GOT3 (cell line): ENCODE data around the gene CCNI.
"Not testable (repeated sequence)": the region's sequence is repeated elsewhere in the genome, so short reads cannot be mapped to it uniquely, and the experiment has no call there.

ENCODE experiments used
- DNase-seq: peaks from one replicate; lab custom pipeline; 2025; ENCODE audit warnings: mixed read lengths; lab: John Stamatoyannopoulos, UW

Gene CCNI

DNA sequence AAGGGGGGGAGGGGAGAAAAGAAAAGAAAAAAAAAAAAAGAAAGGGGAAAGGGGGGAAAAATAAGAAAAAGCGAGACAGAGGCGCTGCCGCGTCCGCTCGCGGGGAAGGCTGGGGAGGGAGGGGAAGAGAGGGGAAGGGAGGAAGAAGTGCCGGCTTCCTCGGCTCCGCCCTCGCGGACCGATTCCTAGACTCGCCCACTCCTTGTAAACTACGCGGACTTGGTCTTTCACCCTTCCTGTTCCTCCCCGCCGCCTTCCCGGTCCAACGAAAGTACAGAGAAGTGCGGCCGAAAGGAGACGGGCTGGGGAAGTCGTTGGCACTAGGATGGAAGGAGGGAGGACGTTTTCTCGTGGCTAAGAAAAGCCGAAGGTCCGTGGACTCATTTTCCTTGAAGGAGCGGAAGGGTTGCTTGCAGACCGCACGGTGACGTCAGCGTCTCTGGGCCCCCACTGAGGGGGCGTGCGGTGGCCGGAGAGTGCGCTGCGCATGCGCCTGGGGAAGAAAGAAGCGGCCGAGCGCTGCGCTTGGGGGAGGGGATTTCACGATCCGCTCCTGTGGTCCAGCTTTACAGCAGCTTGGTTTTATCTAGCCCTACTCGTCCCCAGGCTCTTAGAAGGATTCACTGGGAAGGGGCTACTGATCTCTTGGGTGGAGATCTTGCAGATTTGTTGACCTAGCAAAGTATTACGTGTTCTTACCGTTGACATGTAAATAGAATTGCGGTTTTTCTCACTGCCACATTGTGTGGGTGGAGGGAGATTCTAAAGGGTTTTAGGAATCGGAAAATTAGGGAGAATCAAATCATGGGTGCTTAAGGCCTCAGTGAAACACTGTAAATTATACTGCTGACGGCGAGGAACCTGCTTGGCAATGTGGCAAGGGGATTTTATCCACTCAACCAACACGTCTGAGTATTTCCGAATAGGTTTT is at the start of gene CCNI:
CCNI (minus strand) TSS at position 121 of the 931 bp plus-strand sequence. CDS start 9,627 bp downstream, outside the sequence.
- peak; percentile 93 for DNase-seq

GRCh38 chr4:77124576-77124975 is 48.8 kb upstream of the CCNI start:
- DNase-seq: no peak

DNA sequence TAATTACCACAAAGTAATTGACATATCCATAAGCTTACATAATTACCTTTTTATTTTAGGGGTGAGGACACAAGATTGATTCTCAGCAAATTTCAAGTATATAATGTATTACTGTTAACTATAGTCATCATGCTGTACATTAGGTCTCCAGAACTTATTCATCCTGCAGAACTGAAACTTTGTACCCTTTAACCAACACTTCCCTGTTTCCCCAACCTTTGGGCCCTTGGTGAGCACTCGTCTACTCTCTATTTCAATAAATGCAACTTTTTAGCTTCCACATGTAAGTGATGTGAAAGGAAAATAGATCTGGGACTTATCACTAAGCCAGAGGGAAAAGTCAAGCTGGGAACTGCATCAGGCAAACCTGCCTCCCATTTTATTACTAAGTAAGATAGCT is 47.6 kb upstream of the CCNI start:
- no peak for DNase-seq

DNA sequence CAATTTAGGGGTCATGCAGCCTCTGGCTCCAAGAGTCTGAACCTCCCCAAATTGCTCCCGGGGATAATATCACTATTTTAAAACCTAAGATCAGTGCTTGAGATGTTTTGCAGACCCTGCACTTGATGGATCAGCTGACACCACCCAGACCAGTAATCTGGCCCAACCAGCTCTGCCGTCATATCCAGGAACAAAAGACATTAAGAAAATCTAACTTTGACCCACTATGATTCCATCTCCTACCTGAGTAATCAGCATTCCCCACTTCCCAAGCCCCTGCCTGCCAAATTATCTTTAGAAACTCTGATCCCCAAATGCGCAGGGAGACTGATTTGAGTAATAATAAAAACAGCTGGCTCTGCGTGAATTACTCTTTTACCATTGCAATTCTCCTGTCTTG is 46.9 kb upstream of the CCNI start:
- no peak for DNase-seq

DNA sequence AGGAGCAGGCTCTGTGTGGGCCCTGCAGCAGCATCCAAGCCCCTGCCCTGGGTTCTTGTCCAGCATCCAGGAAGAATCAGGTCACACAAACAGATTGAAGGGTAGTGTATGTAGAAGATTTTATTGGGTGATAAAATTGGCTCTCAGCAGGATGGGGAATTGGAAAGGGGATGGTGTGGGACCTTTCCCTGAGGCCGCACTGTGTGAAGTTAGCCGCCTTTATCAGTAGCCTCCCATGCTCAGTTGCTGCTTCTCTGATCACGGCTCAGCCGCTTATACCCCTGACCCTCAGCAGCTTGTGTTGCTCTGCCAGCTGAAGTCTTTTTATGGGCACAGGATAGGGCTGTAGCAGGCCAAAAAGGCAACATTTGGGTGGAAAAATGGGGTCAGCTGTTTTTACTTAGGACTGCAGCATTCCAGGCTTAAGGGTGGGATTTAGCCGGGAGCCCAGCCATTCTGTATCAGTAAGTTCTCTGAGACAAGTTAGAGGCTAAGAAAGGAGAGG is 46.0 kb upstream of the CCNI start:
- DNase-seq: no peak

DNA sequence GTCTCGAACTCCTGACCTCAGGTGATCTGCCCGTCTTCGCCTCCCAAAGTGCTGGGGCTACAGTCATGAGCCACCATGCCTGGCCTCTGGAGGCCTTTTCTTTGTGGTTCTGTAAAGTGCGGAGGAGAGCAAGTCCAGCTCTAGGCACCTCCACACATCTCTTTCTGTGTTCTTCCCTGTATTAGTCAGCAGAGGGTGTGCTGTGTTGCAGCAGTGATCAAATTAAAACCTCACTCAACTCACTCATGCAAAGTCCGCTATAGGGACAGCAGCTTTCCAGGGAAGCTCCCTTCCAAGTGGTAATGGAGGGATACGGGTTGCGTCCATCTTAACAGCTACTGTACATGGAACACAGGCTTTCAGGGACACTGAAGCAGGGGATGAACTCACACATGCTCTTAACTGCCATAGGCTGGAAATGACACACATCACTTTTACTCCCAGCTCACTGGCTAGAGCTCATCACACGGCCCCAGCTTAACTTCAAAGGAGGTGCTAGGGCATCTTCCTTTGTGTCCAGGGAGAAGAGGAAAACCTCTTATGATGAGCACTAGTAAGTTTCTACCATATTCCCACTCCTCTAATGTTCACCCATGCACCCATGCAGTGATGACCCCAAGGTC is 45.2 kb upstream of the CCNI start:
- no peak for DNase-seq

DNA sequence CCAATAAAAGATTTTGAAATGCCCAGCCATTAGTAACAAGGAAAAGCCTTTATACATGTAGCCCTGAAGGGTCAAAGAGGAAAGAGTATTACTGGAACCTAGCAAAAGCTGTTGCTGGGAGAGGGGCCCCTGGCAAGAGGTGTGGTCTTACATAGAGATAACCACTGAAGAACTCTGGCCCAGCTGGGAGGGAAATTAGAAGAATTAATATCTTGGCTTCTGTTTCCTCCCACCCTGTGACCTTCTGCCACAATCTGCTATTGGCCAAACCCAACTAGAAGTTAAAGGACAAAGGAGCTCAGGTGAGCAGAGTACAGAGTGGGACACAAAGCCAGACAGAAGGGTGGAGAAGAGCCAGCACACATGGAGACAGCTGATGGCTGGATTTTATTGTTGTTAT is 41.9 kb upstream of the CCNI start:
- no peak for DNase-seq

- DNase-seq: no peak
These were observed 37.3 kb upstream of the CCNI start for GRCh38 chr4:77113069-77113468.

DNA sequence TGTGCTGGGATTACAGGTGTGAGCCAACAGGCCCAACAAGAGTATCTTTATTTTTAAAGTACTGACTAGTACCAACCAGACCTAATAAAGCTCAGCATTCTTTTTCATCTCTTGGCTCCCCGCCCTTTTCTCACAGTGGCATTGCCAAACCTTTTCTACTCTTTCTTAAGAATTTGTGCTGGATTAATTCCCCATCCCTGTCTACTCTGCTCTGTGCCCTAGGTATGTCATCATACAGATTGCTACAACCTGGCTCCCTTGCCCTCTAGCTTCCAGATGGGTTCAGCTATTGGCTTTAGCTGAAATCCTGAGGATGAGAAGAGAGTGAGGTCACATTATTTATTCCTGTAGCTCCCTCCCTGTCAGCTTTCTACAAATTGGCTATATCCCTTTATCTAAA is 34.9 kb upstream of the CCNI start:
- no peak for DNase-seq

DNA sequence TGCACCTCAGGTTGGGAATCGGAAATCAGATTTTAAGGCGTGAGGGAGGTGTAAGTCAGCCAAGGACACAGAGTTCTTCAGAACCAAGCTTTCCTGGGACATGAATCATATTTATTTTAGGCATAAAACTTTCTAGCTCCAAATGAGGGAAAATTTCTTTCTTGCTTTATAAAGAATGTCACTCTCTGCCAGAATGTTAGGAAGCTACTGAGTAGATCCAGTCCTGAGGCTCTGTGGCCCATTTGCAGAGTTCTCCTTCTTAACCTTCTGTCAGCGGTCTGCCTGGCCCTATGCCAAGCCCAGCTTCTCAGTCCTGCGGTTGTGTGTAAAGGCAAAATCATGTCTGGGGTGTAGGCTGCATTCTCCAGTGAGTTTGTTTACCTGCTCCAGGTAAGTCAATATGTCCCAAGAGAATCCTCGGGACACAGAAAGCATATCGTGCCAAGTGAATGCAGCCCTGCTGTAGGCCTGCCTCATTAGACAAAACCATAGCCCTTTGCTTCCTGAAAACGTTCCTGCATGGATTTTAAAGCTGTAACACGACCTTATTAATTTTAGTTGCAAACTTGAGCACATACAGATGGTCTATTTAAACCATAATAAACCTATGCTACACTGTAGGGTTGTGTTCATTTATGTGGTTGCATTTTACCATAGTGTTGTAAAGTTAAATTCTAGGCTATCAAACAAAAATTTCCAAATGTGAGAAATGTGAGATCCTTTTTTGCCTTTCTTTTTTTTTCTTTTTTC is 29.2 kb upstream of the CCNI start:
- DNase-seq: no peak

DNA sequence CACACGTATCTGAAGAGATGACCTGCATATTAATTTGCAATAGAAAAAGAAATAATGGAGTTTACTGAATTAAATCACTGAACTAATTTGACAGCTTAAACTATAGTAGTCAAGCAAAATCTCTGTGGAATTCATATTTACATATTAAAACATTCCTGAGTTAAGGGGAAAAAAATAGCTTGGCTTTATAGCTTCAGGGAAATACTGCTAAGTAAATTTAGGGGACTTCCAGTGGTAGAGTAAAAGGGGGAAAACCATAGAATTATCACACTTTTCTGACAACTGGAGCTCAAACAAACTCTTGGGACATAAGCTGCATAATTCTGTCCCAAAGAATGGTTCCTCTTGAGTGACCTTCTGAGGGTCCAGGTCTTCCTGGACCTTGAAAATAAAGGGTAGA is 28.6 kb upstream of the CCNI start:
- DNase-seq: no peak

- no peak for DNase-seq
These were observed 24.4 kb upstream of the CCNI start for GRCh38 chr4:77100234-77100633.

GRCh38 chr4:77097611-77098010 is 21.8 kb upstream of the CCNI start:
- no peak for DNase-seq

GRCh38 chr4:77095101-77095821 is 19.5 kb upstream of the CCNI start:
- no peak for DNase-seq

GRCh38 chr4:77094496-77094895 is 18.7 kb upstream of the CCNI start:
- DNase-seq: no peak

- DNase-seq: no peak
These were observed 17.6 kb upstream of the CCNI start for GRCh38 chr4:77093401-77093800.

- no peak for DNase-seq
These were observed 17.2 kb upstream of the CCNI start for GRCh38 chr4:77092975-77093374.

GRCh38 chr4:77089866-77090265 is 14.1 kb upstream of the CCNI start:
- DNase-seq: no peak

DNA sequence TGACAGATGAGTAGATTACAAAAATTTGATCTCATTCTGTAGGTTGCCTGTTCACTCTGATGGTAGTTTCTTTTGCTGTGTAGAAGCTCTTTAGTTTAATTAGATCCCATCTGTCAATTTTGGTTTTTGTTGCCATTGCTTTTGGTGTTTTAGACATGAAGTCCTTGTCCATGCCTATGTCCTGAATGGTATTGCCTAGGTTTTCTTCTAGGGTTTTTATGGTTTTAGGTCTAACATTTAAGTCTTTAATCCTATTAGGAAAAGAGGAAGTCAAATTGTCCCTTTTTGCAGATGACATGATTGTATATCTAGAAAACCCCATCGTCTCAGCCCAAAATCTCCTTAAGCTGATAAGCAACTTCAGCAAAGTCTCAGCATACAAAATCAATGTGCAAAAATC is 11.2 kb upstream of the CCNI start:
- not testable (repeated sequence) for DNase-seq

GRCh38 chr4:77084019-77084639 is 8.3 kb upstream of the CCNI start:
- no peak for DNase-seq

DNA sequence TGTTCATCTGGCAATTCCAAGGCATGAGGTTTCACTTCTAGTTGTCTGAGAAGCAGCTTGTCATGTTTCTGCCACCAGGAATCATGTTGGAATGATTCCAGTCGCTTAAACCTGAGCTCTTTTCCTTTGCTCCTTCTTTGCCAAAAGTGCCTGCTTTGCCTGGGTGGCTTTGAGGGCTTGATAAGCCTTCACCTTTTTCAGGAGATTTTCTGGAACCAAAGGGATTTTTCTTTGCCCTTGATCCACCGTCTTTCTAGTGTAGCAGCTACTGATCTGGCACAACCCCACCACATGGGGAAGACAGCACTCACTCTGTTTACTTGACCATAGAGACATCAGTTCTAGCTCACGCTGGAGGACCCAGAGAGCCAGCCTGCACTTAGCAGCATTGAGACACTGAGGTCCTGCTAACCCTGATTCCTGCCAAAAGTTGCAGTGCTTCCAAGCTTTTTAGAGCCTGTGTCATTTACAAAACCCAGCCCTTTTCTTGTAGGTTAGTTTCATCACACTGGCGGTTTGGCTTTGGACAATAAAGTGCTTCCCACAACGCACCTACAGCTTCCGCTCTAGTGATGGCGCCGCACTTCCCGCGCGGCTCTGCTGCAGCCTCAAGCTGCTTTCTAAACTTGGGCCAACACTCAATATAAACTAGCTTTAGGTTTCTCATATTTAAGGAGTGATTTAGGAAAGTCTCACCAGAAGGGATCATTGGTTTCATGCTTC is 7.3 kb upstream of the CCNI start:
- no peak for DNase-seq
